Measurements from ENCODE around the gene ARL15. TPM values are rescaled to one million over a fixed set of nuclear protein-coding genes. Genes with fewer than 3 reads are reported as not detected.

ARL15 gene
- total RNA-seq, 1 experiment from 2014 or later, result 18.3 TPM

- Histone ChIP-seq H3K9me3 (ENCODE audit: low read depth, low read length, poor library complexity, severe bottlenecking) (no peaks in the 10 kb centered on the region), H3K36me3 (ENCODE audit: insufficient read depth, low read length, poor library complexity, severe bottlenecking) (no peaks in the 10 kb centered on the region), H3K27ac (ENCODE audit: low read depth, low read length, poor library complexity, severe bottlenecking) (no peak overlapping the region), H3K4me1 (ENCODE audit: insufficient read depth, low read length, poor library complexity, severe bottlenecking) (no peaks in the 10 kb centered on the region), H3K4me3 (ENCODE audit: low read depth, low read length, poor library complexity, severe bottlenecking) (no peak overlapping the region), H3K27me3 (replicated peaks; ENCODE audit: insufficient read depth, low read depth, low read length, poor library complexity) (no peaks in the 10 kb centered on the region)
- intact Hi-C loops (cut with micrococcal nuclease; ENCODE audit: unreplicated experiment), result no loop called here
- POLR2A ChIA-PET (ENCODE audit: low non-redundant PET), result no interaction called here
- CTCF ChIA-PET, result no interaction called here
- no TSS peak for BruUV-seq (replicated peaks)
- no peak for TF ChIP-seq EZH2 (IDR thresholded peaks at IDR 0.05; ENCODE audit: borderline replicate concordance, low read depth, low read length, poor library complexity, severe bottlenecking)
- no peak for TF ChIP-seq CTCF (conservative IDR thresholded peaks at IDR 0.05; ENCODE audit: low read depth, low read length)
- DNase-seq (ENCODE audit: low spot score), result no peak
Measured at GRCh38 chr5:54282876-54283275, 27.5 kb downstream of the ARL15 start.

DNA sequence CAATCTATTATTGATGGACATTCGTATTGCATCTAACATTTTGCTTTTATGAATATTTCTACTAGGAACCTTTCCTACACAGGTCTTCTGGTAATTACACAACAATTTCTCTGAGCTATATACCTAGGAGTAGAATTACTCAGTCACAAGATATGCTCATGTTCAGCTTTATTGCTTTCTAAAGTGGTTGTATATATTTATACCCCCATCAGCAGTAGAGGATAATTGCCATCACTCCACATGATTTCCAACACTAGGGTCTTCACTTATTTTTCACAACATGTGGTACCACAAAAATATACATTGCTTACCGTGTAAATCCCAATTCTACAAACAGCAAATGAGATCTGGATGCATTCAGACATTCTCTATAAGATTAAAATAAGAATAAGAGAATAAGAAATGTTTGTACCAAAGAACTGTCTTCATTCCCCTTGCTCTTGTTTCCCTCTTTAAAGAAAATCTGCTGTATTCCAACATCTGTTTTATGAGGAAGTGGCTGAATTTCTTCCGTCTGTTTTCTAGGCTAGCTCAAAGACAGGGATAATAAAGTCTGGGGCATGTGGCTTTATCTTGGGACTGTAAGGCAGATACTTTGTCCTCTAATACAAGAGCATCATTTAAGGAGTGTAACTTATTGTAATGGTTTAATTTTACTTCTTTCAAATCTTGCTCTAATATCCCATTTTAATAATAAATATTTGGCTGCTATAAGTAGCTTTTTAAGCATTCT is 28.2 kb downstream of the ARL15 start:
- CTCF ChIA-PET, result no interaction called here
- Histone ChIP-seq H3K4me3 (ENCODE audit: low read depth, low read length, poor library complexity, severe bottlenecking) (no peak overlapping the region), H3K9me3 (ENCODE audit: low read depth, low read length, poor library complexity, severe bottlenecking) (no peaks in the 10 kb centered on the region), H3K4me1 (ENCODE audit: insufficient read depth, low read length, poor library complexity, severe bottlenecking) (no peaks in the 10 kb centered on the region), H3K27me3 (replicated peaks; ENCODE audit: insufficient read depth, low read depth, low read length, poor library complexity) (no peaks in the 10 kb centered on the region), H3K36me3 (ENCODE audit: insufficient read depth, low read length, poor library complexity, severe bottlenecking) (no peaks in the 10 kb centered on the region), H3K27ac (ENCODE audit: low read depth, low read length, poor library complexity, severe bottlenecking) (no peak overlapping the region)
- DNase-seq (ENCODE audit: low spot score), result no peak
- POLR2A ChIA-PET (ENCODE audit: low non-redundant PET), result no interaction called here
- intact Hi-C loops (cut with micrococcal nuclease; ENCODE audit: unreplicated experiment), result no loop called here
- no TSS peak for BruUV-seq (replicated peaks)
- TF ChIP-seq EZH2 (IDR thresholded peaks at IDR 0.05; ENCODE audit: borderline replicate concordance, low read depth, low read length, poor library complexity, severe bottlenecking) (no peak), CTCF (conservative IDR thresholded peaks at IDR 0.05; ENCODE audit: low read depth, low read length) (no peak)

- H3K27ac ChIP-seq (ENCODE audit: low read depth, low read length, poor library complexity, severe bottlenecking), result no peak overlapping the region
- ChIA-PET POLR2A (ENCODE audit: low non-redundant PET) (no interaction called here), CTCF (no interaction called here)
- intact Hi-C loops (cut with micrococcal nuclease; ENCODE audit: unreplicated experiment), result no loop called here
- H3K27me3 ChIP-seq (replicated peaks; ENCODE audit: insufficient read depth, low read depth, low read length, poor library complexity), result no peaks in the 10 kb centered on the region
- no peaks in the 10 kb centered on the region for H3K36me3 ChIP-seq (ENCODE audit: insufficient read depth, low read length, poor library complexity, severe bottlenecking)
- no peaks in the 10 kb centered on the region for H3K9me3 ChIP-seq (ENCODE audit: low read depth, low read length, poor library complexity, severe bottlenecking)
- no peak for DNase-seq (ENCODE audit: low spot score)
- no peaks in the 10 kb centered on the region for H3K4me1 ChIP-seq (ENCODE audit: insufficient read depth, low read length, poor library complexity, severe bottlenecking)
- BruUV-seq (replicated peaks), result no TSS peak
- TF ChIP-seq EZH2 (IDR thresholded peaks at IDR 0.05; ENCODE audit: borderline replicate concordance, low read depth, low read length, poor library complexity, severe bottlenecking), result no peak
- TF ChIP-seq CTCF (conservative IDR thresholded peaks at IDR 0.05; ENCODE audit: low read depth, low read length), result no peak
- H3K4me3 ChIP-seq (ENCODE audit: low read depth, low read length, poor library complexity, severe bottlenecking), result no peak overlapping the region
Measured at GRCh38 chr5:54279960-54280359, 30.4 kb downstream of the ARL15 start.
